ENCODE measurements around the gene REV1. TPM values are rescaled to one million over a fixed set of nuclear protein-coding genes. Genes with fewer than 3 reads are reported as not detected.

Gene REV1
- total and polyA plus RNA-seq, 2 experiments from 2014 or later, result 32.9 to 46.7 TPM

GRCh38 chr2:99522157-99522556 lies 32.3 kb upstream of the REV1 start:
- H3K36me3 ChIP-seq (ENCODE audit: insufficient read depth), result no peaks in the 10 kb centered on the region
- ATAC-seq (no peak), DNase-seq (ENCODE audit: low spot score) (no peak)
- H3K79me2 ChIP-seq (replicated peaks; ENCODE audit: insufficient read depth), result no peaks in the 10 kb centered on the region
- H4K20me1 ChIP-seq (replicated peaks; ENCODE audit: insufficient read depth), result no peaks in the 10 kb centered on the region
- H3K9me3 Mint-ChIP-seq, result peaks cover 3% of the 10 kb centered on the region; the same call in 1 of the 3 replicates
- no peaks in the 10 kb centered on the region for H3F3A ChIP-seq (replicated peaks; ENCODE audit: low read depth)
- no peak overlapping the region for H3K4me3 ChIP-seq
- H3K36me3 Mint-ChIP-seq (ENCODE audit: low read depth), result no peaks in the 10 kb centered on the region; the same call in 2 of the 3 replicates
- H3K4me3 Mint-ChIP-seq, result no peak overlapping the region
- H3K4me1 ChIP-seq (ENCODE audit: insufficient read depth), result no peaks in the 10 kb centered on the region
- no peaks in the 10 kb centered on the region for H3K27me3 ChIP-seq (ENCODE audit: insufficient read depth)
- H3K9me2 ChIP-seq (ENCODE audit: insufficient read depth), result no peaks in the 10 kb centered on the region
- no peak overlapping the region for H3K27ac Mint-ChIP-seq
- no peak for TF ChIP-seq ZNF331 (CRISPR knock-in tag; IDR thresholded peaks at IDR 0.05; ENCODE audit: low read depth)
- TF ChIP-seq EZH2phosphoT487 (IDR thresholded peaks at IDR 0.05; ENCODE audit: unreplicated experiment), result no peak
- no peak for TF ChIP-seq ZNF114 (CRISPR knock-in tag; IDR thresholded peaks at IDR 0.05)
- no peak for TF ChIP-seq ETS1 (IDR thresholded peaks at IDR 0.05)
- TF ChIP-seq, protein P1, sequence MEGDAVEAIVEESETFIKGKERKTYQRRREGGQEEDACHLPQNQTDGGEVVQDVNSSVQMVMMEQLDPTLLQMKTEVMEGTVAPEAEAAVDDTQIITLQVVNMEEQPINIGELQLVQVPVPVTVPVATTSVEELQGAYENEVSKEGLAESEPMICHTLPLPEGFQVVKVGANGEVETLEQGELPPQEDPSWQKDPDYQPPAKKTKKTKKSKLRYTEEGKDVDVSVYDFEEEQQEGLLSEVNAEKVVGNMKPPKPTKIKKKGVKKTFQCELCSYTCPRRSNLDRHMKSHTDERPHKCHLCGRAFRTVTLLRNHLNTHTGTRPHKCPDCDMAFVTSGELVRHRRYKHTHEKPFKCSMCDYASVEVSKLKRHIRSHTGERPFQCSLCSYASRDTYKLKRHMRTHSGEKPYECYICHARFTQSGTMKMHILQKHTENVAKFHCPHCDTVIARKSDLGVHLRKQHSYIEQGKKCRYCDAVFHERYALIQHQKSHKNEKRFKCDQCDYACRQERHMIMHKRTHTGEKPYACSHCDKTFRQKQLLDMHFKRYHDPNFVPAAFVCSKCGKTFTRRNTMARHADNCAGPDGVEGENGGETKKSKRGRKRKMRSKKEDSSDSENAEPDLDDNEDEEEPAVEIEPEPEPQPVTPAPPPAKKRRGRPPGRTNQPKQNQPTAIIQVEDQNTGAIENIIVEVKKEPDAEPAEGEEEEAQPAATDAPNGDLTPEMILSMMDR (conservative IDR thresholded peaks at IDR 0.05; ENCODE audit: low read depth in 2 of 2), result no peak
- no peak for TF ChIP-seq JUNB (IDR thresholded peaks at IDR 0.05; ENCODE audit: unreplicated experiment)
- no peak for TF ChIP-seq NANOG (IDR thresholded peaks at IDR 0.05; ENCODE audit: borderline replicate concordance)
- TF ChIP-seq EZH2 (IDR thresholded peaks at IDR 0.05; ENCODE audit: low read depth, unreplicated experiment), result no peak
- TF ChIP-seq, protein P2, sequence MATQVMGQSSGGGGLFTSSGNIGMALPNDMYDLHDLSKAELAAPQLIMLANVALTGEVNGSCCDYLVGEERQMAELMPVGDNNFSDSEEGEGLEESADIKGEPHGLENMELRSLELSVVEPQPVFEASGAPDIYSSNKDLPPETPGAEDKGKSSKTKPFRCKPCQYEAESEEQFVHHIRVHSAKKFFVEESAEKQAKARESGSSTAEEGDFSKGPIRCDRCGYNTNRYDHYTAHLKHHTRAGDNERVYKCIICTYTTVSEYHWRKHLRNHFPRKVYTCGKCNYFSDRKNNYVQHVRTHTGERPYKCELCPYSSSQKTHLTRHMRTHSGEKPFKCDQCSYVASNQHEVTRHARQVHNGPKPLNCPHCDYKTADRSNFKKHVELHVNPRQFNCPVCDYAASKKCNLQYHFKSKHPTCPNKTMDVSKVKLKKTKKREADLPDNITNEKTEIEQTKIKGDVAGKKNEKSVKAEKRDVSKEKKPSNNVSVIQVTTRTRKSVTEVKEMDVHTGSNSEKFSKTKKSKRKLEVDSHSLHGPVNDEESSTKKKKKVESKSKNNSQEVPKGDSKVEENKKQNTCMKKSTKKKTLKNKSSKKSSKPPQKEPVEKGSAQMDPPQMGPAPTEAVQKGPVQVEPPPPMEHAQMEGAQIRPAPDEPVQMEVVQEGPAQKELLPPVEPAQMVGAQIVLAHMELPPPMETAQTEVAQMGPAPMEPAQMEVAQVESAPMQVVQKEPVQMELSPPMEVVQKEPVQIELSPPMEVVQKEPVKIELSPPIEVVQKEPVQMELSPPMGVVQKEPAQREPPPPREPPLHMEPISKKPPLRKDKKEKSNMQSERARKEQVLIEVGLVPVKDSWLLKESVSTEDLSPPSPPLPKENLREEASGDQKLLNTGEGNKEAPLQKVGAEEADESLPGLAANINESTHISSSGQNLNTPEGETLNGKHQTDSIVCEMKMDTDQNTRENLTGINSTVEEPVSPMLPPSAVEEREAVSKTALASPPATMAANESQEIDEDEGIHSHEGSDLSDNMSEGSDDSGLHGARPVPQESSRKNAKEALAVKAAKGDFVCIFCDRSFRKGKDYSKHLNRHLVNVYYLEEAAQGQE (IDR thresholded peaks at IDR 0.05; ENCODE audit: unreplicated experiment), result no peak
- TF ChIP-seq POLR2AphosphoS5 (IDR thresholded peaks at IDR 0.05; ENCODE audit: low read depth), result no peak
- no peaks in the 10 kb centered on the region for H3K4me1 Mint-ChIP-seq
- H3K27me3 Mint-ChIP-seq (ENCODE audit: insufficient read depth, low read depth, poor library complexity), result no peaks in the 10 kb centered on the region
- no peak overlapping the region for H3K4me2 ChIP-seq
- H3K27ac ChIP-seq (ENCODE audit: low read depth), result no peak overlapping the region
- H2AFZ ChIP-seq, result no peak overlapping the region

Measured in GM23338 (cell line).